ENCODE measurements around the gene MARS1.

MARS1 gene

GRCh38 chr12:57535764-57536596 is 48.1 kb downstream of the MARS1 start:
- in situ Hi-C loops (cut with HindIII; ENCODE audit: low sequenced_read_pairs), result no loop called here
- TF ChIP-seq CTCF (IDR thresholded peaks at IDR 0.05; ENCODE audit: low read depth, low read length), result no peak
- H3K4me3 ChIP-seq (ENCODE audit: low read depth, low read length), result no peak overlapping the region
- no peak for DNase-seq (ENCODE audit: low read depth, low spot score)

GRCh38 chr12:57536597-57536942 is 48.7 kb downstream of the MARS1 start:
- in situ Hi-C loops (cut with HindIII; ENCODE audit: low sequenced_read_pairs), result no loop called here
- no peak overlapping the region for H3K4me3 ChIP-seq (ENCODE audit: low read depth, low read length)
- TF ChIP-seq CTCF (IDR thresholded peaks at IDR 0.05; ENCODE audit: low read depth, low read length), result no peak
- DNase-seq (ENCODE audit: low read depth, low spot score), result no peak

- no peak for DNase-seq (ENCODE audit: low read depth, low spot score)
- no peak for TF ChIP-seq CTCF (IDR thresholded peaks at IDR 0.05; ENCODE audit: low read depth, low read length)
- in situ Hi-C loops (cut with HindIII; ENCODE audit: low sequenced_read_pairs), result no loop called here
- H3K4me3 ChIP-seq (ENCODE audit: low read depth, low read length), result no peak overlapping the region
Measured at GRCh38 chr12:57539134-57539768, 51.4 kb downstream of the MARS1 start.

- no peak for DNase-seq (ENCODE audit: low read depth, low spot score)
- in situ Hi-C loops (cut with HindIII; ENCODE audit: low sequenced_read_pairs), result no loop called here
- no peak for TF ChIP-seq CTCF (IDR thresholded peaks at IDR 0.05; ENCODE audit: low read depth, low read length)
- H3K4me3 ChIP-seq (ENCODE audit: low read depth, low read length), result no peak overlapping the region
Measured at GRCh38 chr12:57541001-57541400, 53.1 kb downstream of the MARS1 start.

GRCh38 chr12:57541717-57542116 is 53.8 kb downstream of the MARS1 start:
- no peak for TF ChIP-seq CTCF (IDR thresholded peaks at IDR 0.05; ENCODE audit: low read depth, low read length)
- in situ Hi-C loops (cut with HindIII; ENCODE audit: low sequenced_read_pairs), result no loop called here
- no peak overlapping the region for H3K4me3 ChIP-seq (ENCODE audit: low read depth, low read length)
- no peak for DNase-seq (ENCODE audit: low read depth, low spot score)

- TF ChIP-seq CTCF (IDR thresholded peaks at IDR 0.05; ENCODE audit: low read depth, low read length), result no peak
- H3K4me3 ChIP-seq (ENCODE audit: low read depth, low read length), result no peak overlapping the region
- in situ Hi-C loops (cut with HindIII; ENCODE audit: low sequenced_read_pairs), result no loop called here
- DNase-seq (ENCODE audit: low read depth, low spot score), result no peak
Measured at GRCh38 chr12:57543581-57543980, 55.7 kb downstream of the MARS1 start.

All from astrocyte of the spinal cord (primary cell).